IPS-20b (cell line): ENCODE measurements around the gene PLEKHG4.

Experiments
- H3K27ac ChIP-seq: one replicate; pipeline ENCODE4 v1.5.1; 2013; ENCODE audit warnings: low read length
- H3K27me3 ChIP-seq: 2 replicates; pipeline ENCODE4 v1.6.1; 2013; ENCODE audit warnings: mild to moderate bottlenecking, low read length, inconsistent platforms; ENCODE audit not compliant: insufficient read depth
- H3K36me3 ChIP-seq: 2 replicates; pipeline ENCODE4 v1.6.1; 2013; ENCODE audit warnings: low read depth, mild to moderate bottlenecking, inconsistent platforms, low read length, moderate library complexity; ENCODE audit not compliant: insufficient read depth
- H3K4me1 ChIP-seq: 2 replicates; pipeline ENCODE4 v1.6.1; 2013; ENCODE audit warnings: mild to moderate bottlenecking, control low read depth, inconsistent platforms, low read length, moderate library complexity; ENCODE audit not compliant: insufficient read depth
- H3K4me3 ChIP-seq: 2 replicates; pipeline ENCODE4 v1.5.1; 2013; ENCODE audit warnings: mild to moderate bottlenecking, low read length, inconsistent platforms
- H3K9ac ChIP-seq: 2 replicates; pipeline ENCODE4 v1.6.1; 2013; ENCODE audit warnings: low read depth, mild to moderate bottlenecking, inconsistent platforms, low read length, moderate library complexity
- H3K9me3 ChIP-seq: 2 replicates; pipeline ENCODE4 v1.6.1; 2013; ENCODE audit warnings: mild to moderate bottlenecking, low read depth, low read length, inconsistent platforms; ENCODE audit not compliant: insufficient read depth

Gene PLEKHG4

DNA sequence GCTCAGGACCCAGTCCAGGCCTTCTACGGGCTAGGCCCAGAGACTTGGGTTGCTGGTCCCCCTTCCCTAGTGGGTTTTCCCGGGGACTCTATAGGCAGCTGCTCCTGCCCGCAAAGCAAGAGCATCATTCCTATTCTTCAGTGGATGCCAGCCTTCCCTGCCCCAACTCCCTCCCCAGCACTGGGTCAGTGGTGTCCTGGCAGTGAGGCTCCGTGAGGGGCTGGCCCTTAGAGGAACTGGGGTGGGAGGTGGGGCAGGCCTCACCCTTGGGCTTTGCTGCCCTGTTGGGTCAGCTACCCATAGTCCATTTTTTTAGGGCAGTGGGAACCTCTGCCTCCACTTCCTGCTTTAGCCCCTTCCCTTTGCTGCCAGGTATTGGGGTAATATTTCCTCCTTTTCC, 7.9 kb upstream of the PLEKHG4 start:
- Histone ChIP-seq H3K4me1 (0 out of 2 replicates have a peak, but pooled peaks cover 3% of the 10 kb centered on the region), H3K36me3 (no peaks in the 10 kb centered on the region), H3K9me3 (no peaks in the 10 kb centered on the region), H3K4me3 (no peak overlapping the region), H3K27ac (no peak overlapping the region), H3K9ac (no peak overlapping the region), H3K27me3 (no peaks in the 10 kb centered on the region)

DNA sequence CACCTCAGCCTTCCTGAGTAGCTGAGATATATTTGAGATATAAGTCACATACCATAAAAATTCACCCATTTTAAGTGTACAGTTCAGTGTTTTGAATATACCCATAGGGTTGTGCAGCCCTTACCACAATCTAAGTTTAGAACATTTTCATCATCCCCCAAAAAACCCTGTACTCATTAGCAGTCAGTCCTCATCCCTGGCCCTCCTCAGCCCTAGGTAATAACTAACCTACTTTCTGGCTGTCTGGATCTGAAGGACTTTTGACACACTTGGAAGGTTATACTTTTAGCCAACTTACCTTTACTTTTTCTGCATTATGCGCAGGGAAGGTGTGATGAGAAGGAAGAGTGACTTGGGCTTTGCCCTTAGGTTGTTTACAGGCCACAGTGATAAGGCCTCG, 4.0 kb upstream of the PLEKHG4 start:
- Histone ChIP-seq H3K27me3 (peaks cover 19% of the 10 kb centered on the region), H3K27ac (no peak overlapping the region), H3K4me3 (no peak overlapping the region), H3K4me1 (no peaks in the 10 kb centered on the region), H3K9ac (no peak overlapping the region), H3K36me3 (no peaks in the 10 kb centered on the region), H3K9me3 (no peaks in the 10 kb centered on the region)

DNA sequence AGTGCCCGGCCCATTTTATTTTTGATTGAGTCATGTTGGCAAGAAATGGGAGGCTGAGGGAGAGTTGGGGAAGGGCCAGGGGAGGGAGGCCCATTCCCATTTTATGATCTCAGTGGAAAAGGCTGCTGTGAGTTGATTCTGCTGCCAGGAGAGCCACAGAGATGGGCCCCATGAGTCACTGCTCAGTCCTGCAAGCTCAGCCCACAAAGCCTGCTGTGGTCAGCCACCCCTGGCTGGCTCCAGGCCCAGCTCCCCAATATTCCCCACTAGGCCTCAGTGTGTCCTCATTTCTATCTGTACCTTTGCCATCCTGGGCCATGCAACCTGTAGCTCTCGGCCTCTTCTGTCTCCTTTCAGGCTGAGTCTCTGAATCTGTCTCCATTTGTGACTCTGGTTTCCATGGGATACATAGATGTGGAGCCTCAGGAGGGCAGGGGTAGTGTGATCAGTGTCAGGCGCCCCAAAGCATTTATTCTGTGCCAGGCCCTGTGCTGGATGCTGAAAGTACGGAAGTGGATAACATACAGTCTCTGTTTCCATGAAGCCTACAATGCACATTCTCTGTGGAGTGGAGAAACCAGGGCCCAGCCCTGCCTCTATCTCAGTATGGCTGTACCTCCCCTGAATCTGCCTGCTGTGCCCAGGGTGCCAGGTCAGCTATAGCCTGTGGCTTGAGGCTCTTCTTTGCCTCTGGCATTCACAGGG, 1.9 kb upstream of the PLEKHG4 start:
- H3K4me1 ChIP-seq, result no peaks in the 10 kb centered on the region
- no peaks in the 10 kb centered on the region for H3K9me3 ChIP-seq
- H3K27ac ChIP-seq, result no peak overlapping the region
- H3K4me3 ChIP-seq, result no peak overlapping the region
- H3K9ac ChIP-seq, result no peak overlapping the region
- H3K36me3 ChIP-seq, result no peaks in the 10 kb centered on the region
- peaks cover 25% of the 10 kb centered on the region for H3K27me3 ChIP-seq

DNA sequence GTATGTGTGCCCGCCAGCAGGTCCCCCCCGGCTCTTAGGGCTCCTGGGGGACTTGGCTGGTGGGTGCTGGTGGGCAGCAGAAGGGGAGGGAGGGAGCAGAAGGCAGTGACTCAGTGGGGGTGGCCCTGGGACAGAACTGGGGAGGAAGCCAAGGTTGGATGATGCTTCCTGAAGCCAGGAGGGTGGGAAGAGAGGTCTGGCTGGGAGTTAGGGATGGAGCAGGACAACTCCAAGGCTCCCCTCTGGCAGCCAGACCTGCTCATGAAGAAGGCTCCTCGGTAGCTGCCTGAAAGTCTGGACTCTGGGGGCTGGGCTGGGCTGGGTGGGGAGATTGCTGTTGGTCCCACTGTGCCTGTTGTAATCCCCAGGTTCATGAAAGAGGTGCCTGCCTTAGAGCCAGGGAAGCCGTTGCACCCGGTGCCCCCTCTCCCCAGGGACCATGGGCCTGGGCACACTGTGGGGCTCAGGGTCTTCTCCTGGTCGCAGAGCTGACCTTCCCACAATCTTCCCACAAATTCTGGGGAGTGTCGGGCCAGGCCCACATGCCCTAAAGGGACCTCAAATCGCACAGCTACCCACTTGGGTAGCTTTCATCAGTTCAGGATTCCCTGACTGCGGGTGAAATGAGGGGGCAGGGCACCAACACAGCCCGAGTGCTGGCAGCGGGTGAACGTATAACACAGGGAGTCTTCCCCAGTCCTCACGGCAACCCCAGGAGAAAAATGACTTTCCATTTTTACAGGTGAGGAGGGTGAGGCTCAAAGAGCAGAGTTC, 1.1 kb upstream of the PLEKHG4 start:
- no peaks in the 10 kb centered on the region for H3K36me3 ChIP-seq
- H3K27me3 ChIP-seq, result peaks cover 25% of the 10 kb centered on the region
- no peak overlapping the region for H3K9ac ChIP-seq
- no peaks in the 10 kb centered on the region for H3K9me3 ChIP-seq
- H3K4me1 ChIP-seq, result no peaks in the 10 kb centered on the region
- H3K27ac ChIP-seq, result no peak overlapping the region
- H3K4me3 ChIP-seq, result peak overlapping the region; percentile 61; the same call in 1 of the 2 replicates

DNA sequence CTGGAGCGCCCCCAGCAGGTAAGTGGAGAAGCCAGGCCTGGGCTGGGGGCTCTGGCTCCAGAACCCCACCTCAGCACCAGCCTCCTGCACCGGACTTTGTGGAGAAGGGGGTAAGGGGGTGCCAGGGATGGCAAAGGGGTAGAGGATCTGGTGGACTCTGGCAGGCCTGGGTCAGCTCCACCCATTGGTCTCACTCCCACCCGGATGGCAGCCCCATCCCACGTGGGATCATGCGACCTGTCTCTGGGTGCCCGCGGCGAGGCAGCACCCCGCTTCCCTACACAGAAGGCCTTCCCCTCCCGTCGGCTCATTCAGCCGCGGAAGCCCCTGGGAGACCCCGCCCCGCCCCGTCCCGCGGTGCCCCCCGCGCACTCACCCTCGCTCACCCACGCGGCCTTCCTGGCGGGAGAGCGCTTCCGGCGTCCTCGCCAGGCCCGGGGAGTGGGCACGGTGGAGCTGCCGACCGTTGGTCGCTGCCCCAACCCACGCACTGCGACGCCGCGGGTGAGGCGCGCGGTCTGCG, 498 bp upstream of the PLEKHG4 start:
- H3K9me3 ChIP-seq, result no peaks in the 10 kb centered on the region
- H3K4me3 ChIP-seq, result peak overlapping the region; percentile 61
- no peaks in the 10 kb centered on the region for H3K4me1 ChIP-seq
- H3K36me3 ChIP-seq, result no peaks in the 10 kb centered on the region
- H3K27me3 ChIP-seq, result peaks cover 25% of the 10 kb centered on the region
- no peak overlapping the region for H3K27ac ChIP-seq
- H3K9ac ChIP-seq, result no peak overlapping the region

DNA sequence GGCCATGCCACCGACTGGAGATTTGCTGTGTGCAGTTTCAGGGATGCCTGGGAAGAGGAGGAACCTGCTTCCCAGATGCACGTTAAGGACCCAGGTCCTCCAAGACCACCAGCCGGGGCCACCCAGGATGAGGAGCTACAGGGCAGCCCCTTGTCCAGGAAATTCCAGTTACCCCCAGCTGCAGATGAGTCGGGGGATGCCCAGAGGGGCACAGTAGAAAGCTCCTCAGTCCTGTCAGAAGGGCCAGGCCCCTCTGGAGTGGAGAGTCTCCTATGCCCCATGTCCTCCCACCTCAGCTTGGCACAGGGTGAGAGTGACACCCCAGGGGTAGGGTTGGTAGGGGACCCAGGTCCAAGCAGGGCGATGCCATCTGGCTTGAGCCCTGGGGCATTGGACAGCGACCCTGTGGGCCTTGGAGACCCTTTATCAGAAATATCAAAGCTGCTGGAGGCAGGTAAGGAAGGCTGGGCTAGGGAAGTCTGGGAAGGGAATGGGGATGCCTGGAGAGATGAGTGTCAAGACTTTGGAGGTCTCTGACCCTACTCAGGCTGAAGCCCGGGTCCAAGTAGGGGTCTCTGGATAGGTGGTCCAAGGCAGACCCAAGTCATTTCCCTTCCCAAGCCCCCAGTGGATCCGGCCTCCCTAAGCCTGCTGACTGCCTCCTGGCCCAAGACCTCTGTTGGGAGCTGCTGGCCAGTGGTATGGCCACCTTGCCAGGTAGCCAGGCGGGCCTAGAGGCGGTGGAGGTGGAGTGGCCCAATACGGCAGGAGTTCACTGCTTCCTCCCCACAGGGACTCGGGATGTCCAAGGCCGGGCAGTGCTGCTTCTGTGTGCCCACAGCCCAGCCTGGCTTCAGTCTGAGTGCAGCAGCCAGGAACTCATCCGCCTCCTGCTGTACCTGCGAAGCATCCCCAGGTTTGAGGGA, 1.0 kb downstream of the PLEKHG4 start:
- H3K36me3 ChIP-seq, result no peaks in the 10 kb centered on the region
- no peaks in the 10 kb centered on the region for H3K4me1 ChIP-seq

DNA sequence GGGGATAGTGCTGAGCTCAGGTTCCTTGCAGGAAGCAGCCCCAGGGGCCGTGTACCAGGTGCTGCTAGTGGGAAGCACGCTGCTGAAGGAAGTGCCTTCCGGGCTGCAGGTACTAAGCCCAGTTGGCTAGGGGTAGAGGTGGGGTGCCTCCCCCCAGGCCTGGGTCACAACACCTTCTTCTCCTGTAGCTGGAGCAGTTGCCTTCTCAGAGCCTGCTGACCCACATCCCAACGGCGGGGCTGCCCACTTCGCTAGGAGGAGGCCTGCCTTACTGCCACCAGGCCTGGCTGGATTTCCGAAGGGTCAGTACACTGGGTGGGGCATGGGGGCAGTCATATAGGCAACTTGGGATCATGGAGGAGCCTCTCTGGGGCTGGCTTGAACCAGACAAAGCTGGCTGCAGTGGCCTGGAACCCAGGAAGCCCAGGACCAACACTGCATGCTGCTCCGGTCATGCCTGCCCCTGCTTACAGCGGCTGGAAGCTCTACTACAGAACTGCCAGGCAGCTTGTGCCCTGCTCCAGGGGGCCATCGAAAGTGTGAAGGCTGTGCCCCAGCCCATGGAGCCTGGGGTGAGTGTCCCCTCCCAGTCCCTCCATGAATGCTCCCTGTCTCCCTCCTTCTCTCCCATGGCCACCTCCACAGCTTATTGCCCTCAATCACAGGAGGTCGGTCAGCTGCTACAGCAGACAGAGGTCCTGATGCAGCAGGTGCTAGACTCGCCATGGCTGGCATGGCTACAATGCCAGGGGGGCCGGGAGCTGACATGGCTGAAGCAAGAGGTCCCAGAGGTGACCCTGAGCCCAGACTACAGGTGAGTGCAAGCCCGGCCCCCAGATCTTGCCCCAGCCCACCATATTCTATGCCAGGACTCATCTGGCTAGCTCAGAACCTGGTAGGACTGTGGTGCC, 2.5 kb downstream of the PLEKHG4 start:
- H3K27me3 ChIP-seq, result peaks cover 25% of the 10 kb centered on the region
- no peaks in the 10 kb centered on the region for H3K36me3 ChIP-seq
- no peaks in the 10 kb centered on the region for H3K4me1 ChIP-seq
- H3K27ac ChIP-seq, result no peak overlapping the region
- H3K9ac ChIP-seq, result no peak overlapping the region
- no peaks in the 10 kb centered on the region for H3K9me3 ChIP-seq
- no peak overlapping the region for H3K4me3 ChIP-seq

More for the DNA sequence above, 1.0 kb downstream of the PLEKHG4 start:
- Histone ChIP-seq H3K4me3 (no peak overlapping the region), H3K27me3 (peaks cover 25% of the 10 kb centered on the region), H3K9ac (no peak overlapping the region), H3K9me3 (no peaks in the 10 kb centered on the region), H3K27ac (no peak overlapping the region)

DNA sequence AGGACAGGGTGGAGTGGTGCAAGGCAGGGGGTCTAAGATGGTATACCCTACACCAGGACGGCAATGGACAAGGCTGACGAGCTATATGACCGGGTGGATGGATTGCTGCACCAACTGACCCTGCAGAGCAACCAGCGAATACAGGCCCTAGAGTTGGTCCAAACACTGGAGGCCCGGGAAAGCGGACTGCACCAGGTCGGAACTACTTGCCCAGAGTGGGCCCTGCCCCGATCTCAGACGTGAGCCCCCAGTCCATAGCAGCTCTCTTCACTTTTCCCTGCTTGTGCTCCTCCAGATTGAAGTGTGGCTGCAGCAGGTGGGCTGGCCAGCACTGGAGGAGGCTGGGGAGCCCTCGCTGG, 3.1 kb downstream of the PLEKHG4 start:
- peaks cover 25% of the 10 kb centered on the region for H3K27me3 ChIP-seq
- no peak overlapping the region for H3K27ac ChIP-seq
- H3K36me3 ChIP-seq, result no peaks in the 10 kb centered on the region
- H3K4me1 ChIP-seq, result no peaks in the 10 kb centered on the region
- H3K9me3 ChIP-seq, result no peaks in the 10 kb centered on the region
- no peak overlapping the region for H3K9ac ChIP-seq
- H3K4me3 ChIP-seq, result no peak overlapping the region

DNA sequence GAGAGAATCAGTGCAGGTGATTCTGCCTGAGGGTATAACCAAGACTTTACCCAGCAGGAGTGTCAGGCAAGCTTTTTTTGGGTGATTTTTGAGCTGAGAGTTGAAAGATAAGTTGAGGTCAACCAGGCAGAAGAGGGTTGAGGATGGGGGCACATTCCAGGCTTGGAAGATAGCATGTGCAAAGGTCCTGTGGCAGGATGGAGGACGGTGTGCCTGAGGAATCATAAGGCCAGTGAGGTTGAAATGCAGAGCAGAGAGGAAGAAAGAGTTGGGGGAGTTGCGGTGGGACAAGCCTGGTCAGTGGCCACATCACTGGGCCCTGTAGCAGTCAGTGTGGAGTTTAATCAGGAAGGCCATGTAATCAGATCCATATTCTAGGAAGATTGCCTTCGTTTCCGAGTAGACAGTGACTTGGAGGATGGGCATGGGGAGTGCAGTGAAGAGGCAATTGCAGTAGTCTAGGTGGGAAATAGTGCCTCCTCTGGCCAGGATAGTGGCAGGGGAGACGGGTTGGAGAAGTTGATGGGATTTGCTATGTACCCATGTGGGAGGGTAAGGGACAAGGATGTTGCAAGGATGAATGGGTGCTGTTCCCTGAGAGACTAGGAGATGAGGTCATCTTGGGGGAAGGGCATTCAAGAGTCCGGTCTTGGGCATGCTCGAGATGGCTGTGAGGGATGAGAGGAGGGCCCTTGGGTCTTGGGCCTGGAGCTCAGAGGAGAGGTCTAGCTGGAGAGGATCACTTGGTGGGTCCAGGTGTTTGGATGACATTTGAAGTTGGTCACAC, 3.9 kb downstream of the PLEKHG4 start:
- Histone ChIP-seq H3K9me3 (no peaks in the 10 kb centered on the region), H3K9ac (no peak overlapping the region), H3K4me1 (no peaks in the 10 kb centered on the region), H3K27ac (no peak overlapping the region), H3K36me3 (no peaks in the 10 kb centered on the region), H3K4me3 (no peak overlapping the region), H3K27me3 (peaks cover 24% of the 10 kb centered on the region)

DNA sequence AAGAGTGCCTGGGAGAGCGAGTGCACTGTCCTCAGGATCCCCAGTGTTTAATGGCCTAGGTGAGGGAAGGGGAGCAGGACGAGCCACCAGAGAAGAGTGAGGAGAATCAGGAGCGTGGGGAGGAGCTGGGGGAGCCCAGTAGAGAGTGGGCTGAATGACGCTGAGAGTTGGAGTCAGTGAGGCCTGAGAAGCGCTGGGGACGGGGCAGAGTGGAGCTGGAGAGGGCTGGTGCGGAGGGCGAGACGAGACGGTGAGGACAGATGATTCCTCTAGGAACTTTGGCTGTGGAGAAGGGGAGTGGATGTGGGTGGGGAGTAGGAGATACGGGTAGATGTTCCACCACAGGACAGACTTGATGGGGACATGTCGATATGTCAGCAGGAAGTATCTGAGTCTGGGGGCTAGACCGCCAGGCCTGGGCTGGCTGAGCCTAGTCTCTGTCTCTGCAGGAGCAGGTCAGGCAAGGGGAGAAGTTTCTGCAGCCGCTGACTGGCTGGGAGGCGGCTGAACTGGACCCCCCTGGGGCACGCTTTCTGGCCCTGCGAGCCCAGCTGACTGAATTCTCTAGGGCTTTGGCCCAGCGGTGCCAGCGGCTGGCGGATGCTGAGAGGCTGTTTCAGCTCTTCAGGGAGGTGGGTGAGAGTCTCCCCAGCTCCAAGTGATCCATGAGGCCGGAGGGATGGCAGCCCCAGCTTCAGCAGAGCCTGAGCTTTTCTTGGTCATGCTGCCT, 4.7 kb downstream of the PLEKHG4 start:
- Histone ChIP-seq H3K4me1 (no peaks in the 10 kb centered on the region), H3K9me3 (no peaks in the 10 kb centered on the region), H3K27ac (no peak overlapping the region), H3K4me3 (no peak overlapping the region), H3K36me3 (no peaks in the 10 kb centered on the region), H3K9ac (no peak overlapping the region), H3K27me3 (peaks cover 17% of the 10 kb centered on the region)
